ENCODE results near the gene C1orf56. TPM values are rescaled to one million over a fixed set of nuclear protein-coding genes. Genes with fewer than 3 reads are reported as not detected.

Gene C1orf56
- total and polyA plus RNA-seq, 2 experiments from 2014 or later: 2.8 to 17.7 TPM

GRCh38 chr1:151009206-151009587 lies 38.4 kb upstream of the C1orf56 start:
- Histone ChIP-seq H2AFZ (peak overlapping the region; percentile 96), H4K20me1 (ENCODE audit: insufficient read depth) (no peaks in the 10 kb centered on the region), H3K4me3 (peak overlapping the region; percentile 89), H3K9me2 (ENCODE audit: insufficient read depth) (no peaks in the 10 kb centered on the region), H3K27me3 (replicated peaks; ENCODE audit: insufficient read depth) (no peaks in the 10 kb centered on the region), H3K27ac (peak overlapping the region; percentile 76), H3K79me2 (ENCODE audit: insufficient read depth) (peaks cover 54% of the 10 kb centered on the region), H3K9ac (peak overlapping the region; percentile 93), H3K4me2 (ENCODE audit: unreplicated experiment) (peak overlapping the region; percentile 92), H3K4me1 (ENCODE audit: insufficient read depth) (peaks cover 39% of the 10 kb centered on the region), H3F3A (ENCODE audit: insufficient read depth) (peaks cover 30% of the 10 kb centered on the region), H3K36me3 (ENCODE audit: low read depth) (no peaks in the 10 kb centered on the region), H3K9me3 (ENCODE audit: low read depth) (no peaks in the 10 kb centered on the region)
- in situ Hi-C loops (cut with MboI): no loop called here
- WGBS, 2 experiments (ENCODE audit: low coverage in 1 of 2, low lambda C conversion rate in 2 of 2, missing lambda C conversion rate in 2 of 2): 14 to 16% methylated on average over 3 of the region's 3 CpGs
- TF ChIP-seq EZH2phosphoT487 (IDR thresholded peaks at IDR 0.05; ENCODE audit: insufficient read depth, low read depth) (no peak), EZH2 (IDR thresholded peaks at IDR 0.05; ENCODE audit: insufficient read depth, poor library complexity, severe bottlenecking) (no peak)
- peak; percentile 62 for DNase-seq

DNA sequence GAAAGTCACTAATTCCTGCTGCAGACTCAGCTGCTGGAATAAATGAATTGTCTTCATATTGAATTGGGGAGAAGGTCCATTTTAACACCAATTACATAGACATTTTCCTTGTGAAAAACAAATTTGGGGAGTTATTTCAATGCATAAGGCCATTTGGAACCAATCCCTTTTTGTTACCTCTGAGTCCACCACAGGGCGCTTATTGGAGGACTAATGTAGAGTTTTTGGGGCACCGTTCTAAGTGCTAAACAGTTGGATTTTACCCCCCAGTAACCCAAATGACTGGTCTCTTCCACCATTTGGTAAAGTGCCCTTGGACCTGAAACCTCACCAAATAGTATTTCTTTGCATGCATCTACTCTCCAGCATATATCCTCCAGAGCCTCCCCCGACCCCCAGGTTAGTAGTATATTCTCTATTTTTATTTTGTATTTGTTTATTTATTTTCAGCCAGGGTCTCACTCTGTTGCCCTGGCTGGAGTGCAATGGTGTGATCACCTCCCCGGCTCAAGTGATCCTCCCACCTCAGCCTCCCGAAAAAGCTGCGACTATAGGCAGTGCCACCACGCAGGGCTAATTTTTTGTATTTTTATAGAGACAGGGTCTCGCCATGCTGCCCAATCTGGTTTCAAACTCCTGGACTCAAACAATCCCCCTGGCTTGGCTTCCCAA lies 37.7 kb upstream of the C1orf56 start:
- H3K4me2 ChIP-seq (ENCODE audit: unreplicated experiment): peak overlapping the region; percentile 92
- H3F3A ChIP-seq (ENCODE audit: insufficient read depth): peaks cover 30% of the 10 kb centered on the region
- peak overlapping the region; percentile 93 for H3K9ac ChIP-seq
- H3K9me3 ChIP-seq (ENCODE audit: low read depth): no peaks in the 10 kb centered on the region
- peak overlapping the region; percentile 89 for H3K4me3 ChIP-seq
- peak overlapping the region; percentile 76 for H3K27ac ChIP-seq
- in situ Hi-C loops (cut with MboI): no loop called here
- H3K36me3 ChIP-seq (ENCODE audit: low read depth): no peaks in the 10 kb centered on the region
- no peak for TF ChIP-seq EZH2 (IDR thresholded peaks at IDR 0.05; ENCODE audit: insufficient read depth, poor library complexity, severe bottlenecking)
- no peak for TF ChIP-seq EZH2phosphoT487 (IDR thresholded peaks at IDR 0.05; ENCODE audit: insufficient read depth, low read depth)
- H2AFZ ChIP-seq: peak overlapping the region; percentile 96
- H3K79me2 ChIP-seq (ENCODE audit: insufficient read depth): peaks cover 57% of the 10 kb centered on the region
- peaks cover 39% of the 10 kb centered on the region for H3K4me1 ChIP-seq (ENCODE audit: insufficient read depth)
- no peak for DNase-seq
- no peaks in the 10 kb centered on the region for H4K20me1 ChIP-seq (ENCODE audit: insufficient read depth)
- H3K27me3 ChIP-seq (replicated peaks; ENCODE audit: insufficient read depth): no peaks in the 10 kb centered on the region
- WGBS, 2 experiments (ENCODE audit: low coverage in 1 of 2, low lambda C conversion rate in 2 of 2, missing lambda C conversion rate in 2 of 2): 91 to 92% methylated on average over 8 of the region's 8 CpGs
- H3K9me2 ChIP-seq (ENCODE audit: insufficient read depth): no peaks in the 10 kb centered on the region

- in situ Hi-C loops (cut with MboI): no loop called here
Measured at GRCh38 chr1:151010346-151010726, 37.2 kb upstream of the C1orf56 start.

DNA sequence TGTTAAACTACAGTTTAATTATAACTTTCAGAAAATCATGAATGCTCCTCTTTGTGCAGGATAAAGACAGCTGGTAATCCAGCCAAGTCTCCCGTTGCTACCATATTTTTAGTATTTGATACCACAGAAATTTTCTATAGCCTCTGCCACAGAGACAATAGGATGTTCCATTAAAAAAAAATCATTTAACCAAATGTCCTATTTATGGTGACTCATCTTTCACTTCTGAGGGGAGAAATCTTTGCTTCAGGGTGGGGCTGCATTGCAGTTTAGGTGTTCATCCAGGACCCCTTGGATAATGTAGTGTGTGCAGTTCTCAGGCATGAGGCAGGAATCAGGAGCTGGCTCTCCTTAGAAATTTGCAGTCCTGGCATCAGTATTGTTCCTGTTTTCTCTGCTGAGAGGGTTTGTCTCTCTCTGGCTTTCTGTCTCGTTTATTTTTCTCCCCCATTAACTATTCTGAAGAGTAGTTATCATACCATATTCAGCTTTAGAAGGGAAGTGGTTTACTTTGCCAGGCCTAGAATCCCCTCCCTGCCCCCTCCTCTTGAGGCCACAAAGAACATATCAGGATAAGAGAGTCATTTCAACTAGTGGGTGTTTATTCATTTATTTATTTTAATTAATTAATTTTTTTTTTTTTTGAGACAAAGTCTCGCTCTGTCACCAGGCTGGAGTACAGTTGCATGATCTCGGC lies 36.2 kb upstream of the C1orf56 start:
- Histone ChIP-seq H3K9ac (peak overlapping the region; percentile 11; the same call in 1 of the 2 replicates), H3K4me3 (no peak overlapping the region), H4K20me1 (ENCODE audit: insufficient read depth) (no peaks in the 10 kb centered on the region), H3K9me3 (ENCODE audit: low read depth) (no peaks in the 10 kb centered on the region), H2AFZ (no peak overlapping the region), H3K79me2 (ENCODE audit: insufficient read depth) (peaks cover 50% of the 10 kb centered on the region), H3K36me3 (ENCODE audit: low read depth) (no peaks in the 10 kb centered on the region), H3K27ac (no peak overlapping the region), H3F3A (ENCODE audit: insufficient read depth) (peaks cover 30% of the 10 kb centered on the region), H3K4me1 (ENCODE audit: insufficient read depth) (peaks cover 26% of the 10 kb centered on the region), H3K9me2 (ENCODE audit: insufficient read depth) (no peaks in the 10 kb centered on the region), H3K4me2 (ENCODE audit: unreplicated experiment) (peak overlapping the region; percentile 1), H3K27me3 (replicated peaks; ENCODE audit: insufficient read depth) (no peaks in the 10 kb centered on the region)
- 48 to 54% methylated on average over 4 of the region's 4 CpGs for WGBS, 2 experiments (ENCODE audit: low coverage in 1 of 2, low lambda C conversion rate in 2 of 2, missing lambda C conversion rate in 2 of 2)
- peak; percentile 42 for DNase-seq
- in situ Hi-C loops (cut with MboI): no loop called here
- TF ChIP-seq EZH2 (IDR thresholded peaks at IDR 0.05; ENCODE audit: insufficient read depth, poor library complexity, severe bottlenecking) (no peak), EZH2phosphoT487 (IDR thresholded peaks at IDR 0.05; ENCODE audit: insufficient read depth, low read depth) (no peak)

More at GRCh38 chr1:151010346-151010726, 37.2 kb upstream of the C1orf56 start:
- Histone ChIP-seq H3K27me3 (replicated peaks; ENCODE audit: insufficient read depth) (no peaks in the 10 kb centered on the region), H3K9ac (no peak overlapping the region), H3K4me1 (ENCODE audit: insufficient read depth) (peaks cover 34% of the 10 kb centered on the region), H3K4me3 (no peak overlapping the region), H2AFZ (no peak overlapping the region), H3K9me3 (ENCODE audit: low read depth) (no peaks in the 10 kb centered on the region), H3F3A (ENCODE audit: insufficient read depth) (peaks cover 30% of the 10 kb centered on the region), H3K79me2 (ENCODE audit: insufficient read depth) (peaks cover 52% of the 10 kb centered on the region), H3K9me2 (ENCODE audit: insufficient read depth) (no peaks in the 10 kb centered on the region), H3K4me2 (ENCODE audit: unreplicated experiment) (no peak overlapping the region), H4K20me1 (ENCODE audit: insufficient read depth) (no peaks in the 10 kb centered on the region), H3K36me3 (ENCODE audit: low read depth) (no peaks in the 10 kb centered on the region), H3K27ac (no peak overlapping the region)
- WGBS, 2 experiments (ENCODE audit: low coverage in 1 of 2, low lambda C conversion rate in 2 of 2, missing lambda C conversion rate in 2 of 2): 51 to 66% methylated on average over 3 of the region's 3 CpGs
- no peak for DNase-seq
- TF ChIP-seq EZH2phosphoT487 (IDR thresholded peaks at IDR 0.05; ENCODE audit: insufficient read depth, low read depth) (no peak), EZH2 (IDR thresholded peaks at IDR 0.05; ENCODE audit: insufficient read depth, poor library complexity, severe bottlenecking) (no peak)

All from GM23248 (cell line).